HG02870 (cell line): Measurements from ENCODE around the gene COMMD4.
"Not testable (repeated sequence)": the region's sequence is repeated elsewhere in the genome, so short reads cannot be mapped to it uniquely, and the experiment has no call there.

Source experiments
- ATAC-seq: cut with Tn5 transposase; IDR thresholded peaks from one replicate; pipeline ENCODE4 v1.9.1; 2021; ENCODE audit warnings: mild to moderate bottlenecking, moderate library complexity; ENCODE audit not compliant: unreplicated experiment

Gene COMMD4

DNA sequence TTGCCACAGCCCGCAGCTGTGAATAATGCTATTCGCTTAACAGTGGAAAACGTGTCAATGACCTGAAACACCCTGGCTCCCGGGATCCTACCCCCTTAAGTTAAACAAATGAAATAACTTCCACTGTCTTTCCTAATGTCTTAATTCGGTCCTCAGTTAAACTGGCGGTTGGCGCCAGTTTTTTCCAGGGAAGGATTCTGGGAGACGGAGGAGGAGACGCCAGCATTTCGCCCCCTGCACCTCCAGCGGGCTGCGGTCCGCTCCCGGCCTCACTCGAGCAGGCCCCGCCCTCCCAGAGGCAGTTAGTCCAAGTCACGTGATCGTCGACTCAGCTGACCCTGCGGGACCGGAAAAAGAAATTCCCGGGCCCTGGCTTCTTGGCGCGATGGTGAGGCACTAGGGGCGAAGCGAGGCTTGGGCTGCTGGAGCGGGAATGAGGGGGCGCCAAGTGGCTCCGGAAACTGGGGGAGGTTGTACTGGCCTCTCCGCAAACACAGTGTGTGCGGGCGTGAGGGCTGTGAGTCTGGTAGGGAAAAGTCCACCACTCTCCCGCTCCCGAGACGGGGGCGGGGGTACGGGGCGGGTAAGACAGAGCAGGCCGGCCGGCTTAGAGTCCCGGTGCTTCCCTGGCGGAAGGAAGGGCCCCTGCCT lies at the start of gene COMMD4:
Gene COMMD4, plus strand, starts transcription at position 359 of the 651 bp plus-strand sequence. Its CDS starts 27 bp downstream, at position 386.
- no peak for ATAC-seq

GRCh38 chr15:75293660-75294059 lies 42.2 kb upstream of the COMMD4 start:
- ATAC-seq, result not testable (repeated sequence)

DNA sequence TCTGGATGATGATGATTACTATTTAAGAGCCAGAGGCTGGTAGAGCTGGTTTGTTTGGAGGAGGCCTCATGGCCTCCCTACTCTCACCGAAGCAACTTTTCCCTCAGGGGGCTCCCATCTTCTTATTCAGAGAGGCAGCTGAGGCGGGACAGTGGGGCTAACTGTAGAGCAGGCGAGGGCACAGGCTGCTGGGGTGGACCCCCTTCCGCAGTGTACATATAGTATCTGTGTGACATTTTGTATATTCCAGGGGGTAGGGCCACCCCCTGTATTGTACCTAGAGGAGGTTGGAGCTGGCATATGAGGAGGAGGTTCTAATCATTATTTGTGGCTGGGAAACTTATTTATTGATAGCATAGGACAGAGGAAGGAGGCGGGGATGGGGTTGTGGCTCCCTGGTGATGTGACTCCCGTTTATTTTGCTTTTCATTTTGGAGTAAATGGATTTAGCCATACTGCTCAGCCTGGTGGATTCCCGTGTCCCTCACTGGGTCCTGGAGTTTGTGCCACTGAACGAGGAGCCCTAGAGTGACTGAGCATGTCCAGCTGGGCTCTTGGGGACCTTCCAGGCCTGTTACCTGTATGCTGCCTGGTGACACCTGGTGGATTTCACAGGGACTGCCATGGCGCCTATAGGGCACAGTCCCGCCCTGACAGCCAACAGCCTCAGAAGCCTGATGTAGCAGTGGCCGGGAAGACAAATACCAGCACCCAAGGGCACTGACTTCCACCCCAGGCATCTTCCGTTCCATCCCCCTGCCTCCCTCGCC lies 37.1 kb upstream of the COMMD4 start:
- not testable (repeated sequence) for ATAC-seq

GRCh38 chr15:75299311-75299688 lies 36.6 kb upstream of the COMMD4 start:
- ATAC-seq, result not testable (repeated sequence)

GRCh38 chr15:75300026-75300425 lies 35.8 kb upstream of the COMMD4 start:
- not testable (repeated sequence) for ATAC-seq

- ATAC-seq, result no peak
These were observed 33.5 kb upstream of the COMMD4 start for GRCh38 chr15:75302318-75302717.

DNA sequence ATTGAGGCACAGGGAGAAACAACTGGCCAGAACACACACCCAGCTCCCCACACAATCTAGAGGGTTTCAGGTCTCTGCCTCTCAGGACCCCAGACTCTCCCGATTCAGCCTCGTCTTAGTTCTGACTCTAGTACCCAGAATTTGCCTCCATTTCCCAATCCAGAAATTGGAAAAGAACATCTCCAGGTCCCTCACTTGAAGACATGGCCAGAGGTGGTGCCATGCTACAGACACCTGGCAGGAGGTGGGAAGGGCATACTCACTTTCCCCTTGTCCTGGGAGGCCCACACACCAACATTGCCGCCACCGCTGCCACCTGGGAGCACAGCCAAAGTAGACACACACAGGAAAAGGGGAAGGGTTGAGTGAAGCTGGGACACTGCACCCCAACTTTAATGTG lies 33.1 kb upstream of the COMMD4 start:
- not testable (repeated sequence) for ATAC-seq

- ATAC-seq, result no peak
These were observed 29.7 kb upstream of the COMMD4 start for GRCh38 chr15:75306188-75306587.

GRCh38 chr15:75307778-75308390 lies 28.0 kb upstream of the COMMD4 start:
- ATAC-seq, result no peak

GRCh38 chr15:75309711-75310110 lies 26.2 kb upstream of the COMMD4 start:
- no peak for ATAC-seq

DNA sequence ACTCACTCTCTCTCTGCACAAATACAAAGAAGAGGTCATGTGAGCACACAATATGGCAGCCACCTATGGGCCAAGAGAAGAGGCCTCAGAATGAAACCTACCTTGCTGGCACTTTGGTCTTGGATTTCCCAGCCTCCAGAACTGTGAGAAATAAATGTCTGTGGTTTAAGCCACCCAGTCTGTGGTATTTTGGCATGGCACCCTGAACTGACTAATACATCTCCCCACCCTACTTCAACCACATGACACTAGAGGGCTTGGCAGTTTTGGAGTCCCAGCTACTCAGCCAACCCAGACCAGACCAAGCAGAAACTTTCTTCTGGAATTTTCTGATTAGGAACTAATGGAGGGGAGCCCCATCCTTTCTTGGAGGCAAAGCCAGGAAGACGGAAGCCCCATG lies 23.3 kb upstream of the COMMD4 start:
- not testable (repeated sequence) for ATAC-seq

DNA sequence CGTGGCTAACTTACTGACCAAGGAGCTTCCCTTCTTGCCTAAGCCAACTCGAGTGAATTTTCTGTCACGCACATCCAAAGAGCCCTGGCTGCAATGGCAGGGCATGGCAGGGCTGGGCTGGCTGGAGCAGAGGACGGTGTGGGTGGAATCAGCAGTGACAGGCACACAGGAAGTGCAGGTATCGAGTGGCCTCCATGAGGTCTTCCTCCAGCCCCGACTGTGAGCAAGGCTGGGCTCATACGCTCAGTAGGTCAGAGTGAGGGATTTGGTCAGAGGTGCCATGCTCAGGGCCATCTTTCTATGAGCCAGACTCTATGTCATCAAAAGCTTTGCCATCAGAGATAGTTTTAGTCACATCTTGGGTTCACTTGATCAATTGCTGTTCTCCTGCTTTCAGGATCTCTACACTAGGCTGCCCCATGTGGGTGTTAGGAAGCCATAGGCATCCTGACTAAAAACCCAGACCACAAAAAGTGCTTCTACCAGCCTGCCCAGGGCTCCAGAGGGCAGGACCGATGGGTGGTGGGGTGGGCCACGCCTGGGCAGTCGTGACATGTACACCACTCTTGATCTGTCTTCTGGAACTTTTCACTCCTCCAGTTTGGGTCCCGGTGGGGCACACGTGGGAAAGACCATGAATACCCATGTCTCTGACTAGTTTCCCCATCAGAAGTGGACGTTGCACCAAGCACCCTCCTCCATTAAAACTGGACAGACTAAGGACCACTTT lies 22.6 kb upstream of the COMMD4 start:
- ATAC-seq, result no peak

- ATAC-seq, result no peak
These were observed 21.1 kb upstream of the COMMD4 start for GRCh38 chr15:75314552-75315290.

DNA sequence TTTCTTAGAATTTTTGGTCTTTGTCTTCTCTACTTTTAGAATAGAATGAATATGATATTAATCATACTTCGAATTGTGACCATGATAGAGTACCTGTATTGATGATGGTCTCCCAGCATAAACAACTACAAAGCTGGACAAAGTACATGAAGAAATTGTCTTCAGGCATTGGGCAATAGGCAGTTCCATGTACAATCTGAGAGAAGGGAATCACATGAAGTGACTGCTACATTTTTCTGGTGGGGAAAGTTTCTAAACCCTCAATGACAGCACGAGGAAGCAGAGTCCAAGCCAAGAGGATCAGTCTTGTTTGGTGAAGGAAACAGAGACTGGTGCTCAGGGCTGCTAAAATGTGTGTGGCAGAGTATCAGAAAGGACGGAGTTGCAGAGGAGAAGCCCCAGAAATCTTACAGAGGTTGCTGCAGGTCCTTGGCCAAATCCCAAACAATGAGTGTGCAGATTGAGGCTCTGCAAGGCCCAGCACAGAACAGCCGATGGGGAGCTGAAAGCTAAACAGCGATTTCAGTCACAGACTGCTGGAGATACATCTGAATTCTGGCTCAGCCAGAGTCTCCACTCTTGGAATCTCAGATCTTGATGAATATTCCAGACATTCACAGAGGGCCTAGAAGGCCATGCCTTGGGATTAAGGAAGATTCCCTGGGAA lies 16.5 kb upstream of the COMMD4 start:
- not testable (repeated sequence) for ATAC-seq

DNA sequence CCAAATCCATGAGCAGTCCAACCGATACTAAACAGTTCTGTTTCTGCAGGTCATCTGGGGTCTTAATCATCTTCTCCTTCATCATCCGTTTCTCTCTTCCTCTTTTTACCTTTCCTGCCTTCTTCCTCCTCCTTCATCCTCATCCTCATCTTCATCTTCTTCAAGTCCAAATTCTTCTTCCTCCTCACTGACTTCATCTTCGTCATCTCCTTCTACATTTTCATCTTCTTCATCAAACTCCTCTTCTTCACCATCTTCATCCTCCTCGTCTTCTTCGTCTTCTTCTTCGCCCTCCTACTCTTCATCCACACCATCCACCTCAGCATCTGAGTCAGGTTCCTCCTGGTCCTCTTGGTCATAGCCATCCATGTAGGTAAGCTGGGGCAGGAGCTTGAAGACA lies 14.2 kb upstream of the COMMD4 start:
- no peak for ATAC-seq

GRCh38 chr15:75325922-75326321 lies 9.9 kb upstream of the COMMD4 start:
- no peak for ATAC-seq

DNA sequence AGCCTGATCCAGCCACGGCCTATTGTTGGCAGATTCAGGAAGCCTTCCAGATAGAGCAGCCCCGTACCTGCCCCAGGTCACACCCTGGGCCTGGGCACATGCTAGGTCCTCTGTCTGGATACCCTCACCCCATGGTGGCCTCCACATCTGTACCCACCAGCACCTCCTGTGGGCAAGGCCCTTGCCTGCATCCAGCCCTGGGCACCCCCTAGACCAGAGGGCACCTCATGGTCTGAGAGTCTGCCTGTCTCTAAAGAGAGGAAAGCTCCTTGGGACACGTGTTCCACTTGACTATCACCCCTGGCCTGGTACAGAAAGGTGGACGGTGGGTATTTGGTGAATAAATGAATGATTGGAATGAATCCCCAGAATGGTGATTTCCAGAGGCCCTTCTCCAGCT lies 8.9 kb upstream of the COMMD4 start:
- ATAC-seq, result no peak

- ATAC-seq, result no peak
These were observed 8.4 kb upstream of the COMMD4 start for GRCh38 chr15:75327491-75327890.

DNA sequence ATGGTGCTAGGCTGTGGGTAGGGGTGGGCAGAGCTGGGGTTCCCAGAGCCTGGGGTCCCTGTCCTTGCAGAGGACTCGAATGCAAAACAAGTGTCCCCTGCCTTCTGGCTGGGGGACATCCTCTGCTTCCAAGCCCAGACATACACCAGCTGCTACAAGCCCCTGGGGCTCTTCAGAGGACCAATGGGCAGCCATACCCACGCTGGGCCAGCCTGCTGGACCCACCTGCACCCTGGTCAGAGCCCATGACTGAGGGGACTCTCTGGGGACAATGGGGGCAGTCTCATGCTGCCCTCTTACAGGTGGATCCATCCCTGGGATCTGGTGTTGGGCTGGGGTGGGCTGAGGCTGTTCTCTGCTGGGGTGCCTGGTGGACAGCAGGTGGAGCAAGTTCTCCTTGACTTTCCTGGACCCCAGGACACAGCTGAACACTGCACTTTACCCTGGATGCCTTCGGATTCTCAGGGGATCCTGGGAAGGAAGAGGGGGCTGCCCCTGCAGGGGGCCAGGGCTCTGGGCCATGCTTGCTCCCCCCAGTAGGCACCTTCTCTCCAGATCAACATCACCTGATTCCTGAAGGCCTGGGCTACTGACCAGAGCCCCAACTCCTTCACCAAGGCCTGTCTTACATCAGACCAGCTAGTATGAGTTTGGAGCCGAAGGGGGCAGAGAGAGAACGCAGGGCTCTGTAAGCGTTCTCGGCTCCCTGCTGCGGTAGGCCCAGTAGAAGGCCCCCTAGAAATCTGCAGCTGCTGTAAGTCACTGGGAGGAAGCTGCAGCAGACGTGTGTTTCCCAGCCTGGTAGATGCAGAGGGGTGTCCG lies 7.2 kb upstream of the COMMD4 start:
- ATAC-seq, result no peak
